ENCODE measurements around the gene FPR2.
"Not testable (repeated sequence)": the region's sequence is repeated elsewhere in the genome, so short reads cannot be mapped to it uniquely, and the experiment has no call there.

The FPR2 gene

DNA sequence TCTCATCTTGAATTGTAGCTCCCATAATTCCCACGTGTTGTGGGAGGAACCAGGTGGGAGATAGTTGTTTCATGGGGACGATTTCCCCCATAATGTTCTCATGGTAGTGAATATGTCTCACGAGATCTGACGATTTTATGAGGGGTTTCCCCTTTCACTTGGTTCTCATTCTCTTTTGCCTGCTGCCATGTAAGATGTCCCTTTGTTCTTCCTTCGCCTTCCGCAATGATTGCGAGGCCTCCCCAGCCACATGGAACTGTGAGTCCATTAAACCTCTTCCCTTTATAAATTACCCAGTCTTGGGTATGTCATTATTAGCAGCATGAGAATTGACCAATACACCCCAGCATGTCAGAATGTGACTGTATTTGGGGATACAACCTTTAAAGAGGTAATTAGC, 5.4 kb upstream of the FPR2 start:
- Mint-ChIP-seq H3K27ac (no peak overlapping the region), H3K27me3 (peaks cover 19% of the 10 kb centered on the region), H3K9me3 (peaks cover 4 to 7% of the 10 kb centered on the region in 2 donors), H3K4me3 (no peak overlapping the region), H3K4me1 (no peaks in the 10 kb centered on the region)
- ATAC-seq = no peak
- DNase-seq = no peak

DNA sequence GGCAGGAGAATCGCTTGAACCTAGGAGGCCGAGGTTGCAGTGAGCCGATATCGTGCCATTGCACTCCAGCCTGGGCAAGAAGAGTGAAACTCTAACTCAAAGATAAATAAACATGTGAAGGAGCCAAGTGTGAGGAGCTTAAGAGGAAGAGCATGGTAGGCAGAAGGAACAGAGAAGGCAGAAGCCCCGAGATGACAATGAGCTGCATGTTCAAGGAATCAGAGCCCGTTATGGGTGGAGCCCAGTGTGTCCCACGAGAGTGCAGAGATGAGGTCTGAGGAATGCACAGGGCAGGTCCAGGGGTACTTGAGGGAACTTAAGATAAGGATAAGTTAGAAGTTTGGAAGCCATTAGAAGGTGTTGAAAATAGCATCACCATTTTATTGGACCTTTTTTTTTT, 716 bp downstream of the FPR2 start:
- DNase-seq = no peak
- ATAC-seq = no peak

DNA sequence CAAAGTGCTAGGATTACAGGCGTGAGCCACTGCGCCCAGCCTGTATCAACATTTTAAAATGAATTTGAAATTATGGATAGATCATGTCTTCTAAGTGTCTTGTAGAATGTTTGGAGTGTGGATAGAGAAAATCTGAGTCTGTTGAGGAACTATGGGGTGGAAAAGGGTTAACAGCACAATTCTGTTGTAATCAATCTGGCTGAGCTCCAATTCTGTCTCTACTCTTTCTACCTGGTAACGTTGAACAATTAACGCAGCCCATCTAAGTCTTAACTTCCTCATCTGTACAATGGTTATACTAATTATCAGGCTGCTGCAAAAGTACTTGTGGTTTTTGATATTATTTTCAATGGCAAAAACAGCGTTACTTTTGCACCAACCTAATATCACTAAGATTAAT, 4.1 kb downstream of the FPR2 start:
- peaks cover 0 to 16% of the 10 kb centered on the region in 2 donors for H3K9me3 Mint-ChIP-seq
- H3K27me3 Mint-ChIP-seq = peaks cover 51% of the 10 kb centered on the region
- H3K27ac Mint-ChIP-seq = no peak overlapping the region
- DNase-seq (no peak), ATAC-seq (no peak)
- no peak overlapping the region for H3K4me3 Mint-ChIP-seq
- no peaks in the 10 kb centered on the region for H3K4me1 Mint-ChIP-seq

More for the DNA sequence above, 716 bp downstream of the FPR2 start:
- no peak overlapping the region for H3K4me3 Mint-ChIP-seq
- peaks cover 44% of the 10 kb centered on the region for H3K27me3 Mint-ChIP-seq
- H3K27ac Mint-ChIP-seq = peak overlapping the region in 1 of 2 donors; percentile 22
- H3K9me3 Mint-ChIP-seq = peaks cover 0 to 12% of the 10 kb centered on the region in 2 donors
- H3K4me1 Mint-ChIP-seq = no peaks in the 10 kb centered on the region

DNA sequence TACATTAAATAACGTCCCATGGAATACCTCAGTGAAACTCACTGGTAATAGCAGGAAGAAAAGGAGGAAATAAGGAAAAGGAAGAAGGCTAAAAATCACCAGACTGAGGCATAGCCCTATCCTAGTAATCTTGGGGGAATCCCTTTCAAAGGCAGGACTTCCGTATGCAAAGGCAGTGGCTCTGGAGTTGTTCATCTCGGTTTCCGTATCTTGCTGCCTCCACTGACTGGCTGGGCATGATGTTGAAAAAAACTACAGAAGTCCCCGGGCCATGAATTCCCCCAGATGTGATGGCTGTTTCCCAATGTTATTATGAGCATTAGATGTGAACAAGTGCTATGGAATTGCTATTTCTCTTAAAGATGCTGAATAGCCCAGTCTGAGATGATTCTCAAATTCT, 5.5 kb downstream of the FPR2 start:
- DNase-seq (no peak), ATAC-seq (no peak)
- peaks cover 54% of the 10 kb centered on the region for H3K27me3 Mint-ChIP-seq
- H3K9me3 Mint-ChIP-seq = peaks cover 0 to 16% of the 10 kb centered on the region in 2 donors
- no peaks in the 10 kb centered on the region for H3K4me1 Mint-ChIP-seq
- H3K27ac Mint-ChIP-seq = no peak overlapping the region
- H3K4me3 Mint-ChIP-seq = no peak overlapping the region

DNA sequence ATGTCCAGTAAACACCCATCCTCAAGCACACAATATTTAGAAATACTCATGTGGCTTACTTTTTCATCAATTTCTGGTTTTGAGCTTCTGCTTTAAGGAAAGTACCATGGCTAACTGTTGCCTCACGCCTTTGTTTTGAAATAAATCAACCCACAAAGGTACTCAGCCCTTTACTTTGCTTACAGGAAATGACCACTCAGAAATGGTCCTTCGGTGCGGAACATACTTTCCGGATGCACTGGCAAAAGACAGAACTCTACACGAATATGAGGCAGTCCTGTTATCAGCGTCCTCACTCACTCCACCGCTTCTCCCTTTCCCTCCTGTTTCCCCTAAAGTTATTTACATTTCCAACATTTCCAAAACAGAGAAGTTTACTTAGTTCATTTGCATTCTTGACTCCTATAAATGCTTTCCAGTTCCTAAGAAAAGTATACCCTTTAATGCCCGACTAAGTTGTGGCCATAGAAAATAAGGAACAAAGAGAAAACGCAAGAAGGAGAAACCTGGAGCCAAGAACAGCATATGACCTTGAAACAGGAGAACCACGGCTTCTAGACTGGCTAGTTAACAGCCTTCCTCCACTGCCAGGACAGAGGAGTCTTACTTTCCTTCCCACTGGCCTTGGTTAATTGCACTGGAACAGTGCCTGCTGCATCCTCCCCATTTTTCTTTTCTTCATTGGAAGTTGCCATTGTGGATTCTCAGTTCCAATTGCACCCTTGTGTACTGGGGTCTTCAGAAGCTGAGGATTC, 10.6 kb downstream of the FPR2 start:
- Mint-ChIP-seq H3K27ac (no peak overlapping the region), H3K4me3 (no peak overlapping the region), H3K9me3 (peaks cover 7 to 16% of the 10 kb centered on the region in 2 donors), H3K27me3 (peaks cover 60% of the 10 kb centered on the region), H3K4me1 (no peaks in the 10 kb centered on the region)
- no peak for DNase-seq
- ATAC-seq = no peak

DNA sequence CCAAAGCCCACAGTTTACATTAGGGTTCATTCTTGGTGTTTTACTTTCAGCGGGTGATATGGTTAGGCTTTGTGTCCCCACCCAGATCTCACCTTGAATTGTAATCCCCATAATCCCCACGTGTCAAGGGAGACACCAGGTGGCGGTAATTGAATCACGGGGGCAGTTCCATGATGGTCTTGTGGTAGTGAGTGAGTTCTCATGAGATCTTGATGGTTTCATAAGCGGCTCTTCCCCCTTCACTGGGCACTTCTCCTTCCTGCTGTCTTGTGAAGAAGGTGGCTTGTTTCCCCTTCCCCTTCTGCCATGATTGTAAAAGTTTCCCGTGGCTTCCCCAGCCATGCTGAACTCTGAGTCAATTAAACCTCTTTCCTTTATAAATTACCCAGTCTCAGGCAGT, 12.0 kb downstream of the FPR2 start:
- Mint-ChIP-seq H3K9me3 (peaks cover 7 to 16% of the 10 kb centered on the region in 2 donors), H3K27me3 (peaks cover 74% of the 10 kb centered on the region), H3K4me1 (no peaks in the 10 kb centered on the region), H3K4me3 (no peak overlapping the region), H3K27ac (no peak overlapping the region)
- DNase-seq (no peak), ATAC-seq (no peak)

DNA sequence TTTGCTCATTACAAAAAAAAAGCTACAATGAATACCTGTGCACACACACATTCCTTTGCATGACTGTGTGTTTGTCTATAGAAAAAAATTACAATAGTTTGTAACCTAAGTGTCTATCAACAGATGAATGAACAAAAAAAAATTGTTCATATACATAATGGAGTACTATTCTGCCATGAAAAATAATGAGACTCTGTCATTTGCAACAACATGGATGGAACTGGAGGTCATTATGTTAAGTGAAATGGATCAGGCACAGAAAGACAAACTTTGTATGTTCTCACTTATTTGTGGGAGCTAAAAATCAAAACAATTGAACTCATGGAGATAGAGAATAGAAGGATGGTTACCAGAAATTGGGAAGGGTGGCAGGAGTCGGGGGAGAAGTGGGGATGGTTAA, 15.6 kb downstream of the FPR2 start:
- not testable (repeated sequence) for ATAC-seq, H3K27ac Mint-ChIP-seq, DNase-seq, H3K4me3 Mint-ChIP-seq, H3K4me1 Mint-ChIP-seq, H3K9me3 Mint-ChIP-seq
- H3K27me3 Mint-ChIP-seq = peaks cover 84% of the 10 kb centered on the region

- DNase-seq (peak; percentile 31 to 37), ATAC-seq (peak; percentile 33)
- no peak overlapping the region for H3K4me3 Mint-ChIP-seq
- peaks cover 5 to 6% of the 10 kb centered on the region in 2 donors for H3K9me3 Mint-ChIP-seq
- no peak overlapping the region for H3K27ac Mint-ChIP-seq
- H3K27me3 Mint-ChIP-seq = peaks cover 83% of the 10 kb centered on the region
- no peaks in the 10 kb centered on the region for H3K4me1 Mint-ChIP-seq
Observed at GRCh38 chr19:51777570-51778462, 16.8 kb downstream of the FPR2 start.

DNA sequence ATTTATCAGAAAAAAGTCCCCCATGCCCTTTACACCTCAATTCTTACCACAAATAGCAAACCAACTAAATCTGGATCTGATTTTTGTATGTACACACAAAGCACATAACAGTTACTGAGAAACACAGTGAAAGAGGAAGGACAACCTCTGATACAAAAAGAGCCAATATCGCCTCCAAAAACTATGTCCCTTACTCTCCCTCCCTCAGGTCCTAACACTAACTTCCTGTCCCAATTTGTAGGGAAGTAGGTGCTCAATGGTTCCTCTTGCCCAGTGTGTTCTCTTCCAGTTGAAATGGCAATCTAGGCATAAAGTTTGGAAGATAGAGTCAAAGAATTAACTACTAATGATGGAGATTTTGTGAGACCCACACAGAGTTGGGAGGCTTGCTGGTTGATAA, 18.2 kb downstream of the FPR2 start:
- Mint-ChIP-seq H3K4me1 (no peaks in the 10 kb centered on the region), H3K9me3 (no peaks in the 10 kb centered on the region), H3K27ac (no peak overlapping the region), H3K27me3 (peaks cover 73% of the 10 kb centered on the region), H3K4me3 (no peak overlapping the region)
- ATAC-seq = no peak
- no peak for DNase-seq

- Mint-ChIP-seq H3K27me3 (peaks cover 68% of the 10 kb centered on the region), H3K4me3 (no peak overlapping the region), H3K9me3 (no peaks in the 10 kb centered on the region), H3K27ac (no peak overlapping the region), H3K4me1 (no peaks in the 10 kb centered on the region)
- no peak for DNase-seq
- ATAC-seq = no peak
Observed at GRCh38 chr19:51779703-51780102, 18.7 kb downstream of the FPR2 start.

GRCh38 chr19:51780270-51780669, 19.3 kb downstream of the FPR2 start:
- no peak for ATAC-seq
- no peak overlapping the region for H3K27ac Mint-ChIP-seq
- H3K4me1 Mint-ChIP-seq = no peaks in the 10 kb centered on the region
- no peaks in the 10 kb centered on the region for H3K9me3 Mint-ChIP-seq
- DNase-seq = no peak
- H3K27me3 Mint-ChIP-seq = peaks cover 62% of the 10 kb centered on the region
- no peak overlapping the region for H3K4me3 Mint-ChIP-seq

DNA sequence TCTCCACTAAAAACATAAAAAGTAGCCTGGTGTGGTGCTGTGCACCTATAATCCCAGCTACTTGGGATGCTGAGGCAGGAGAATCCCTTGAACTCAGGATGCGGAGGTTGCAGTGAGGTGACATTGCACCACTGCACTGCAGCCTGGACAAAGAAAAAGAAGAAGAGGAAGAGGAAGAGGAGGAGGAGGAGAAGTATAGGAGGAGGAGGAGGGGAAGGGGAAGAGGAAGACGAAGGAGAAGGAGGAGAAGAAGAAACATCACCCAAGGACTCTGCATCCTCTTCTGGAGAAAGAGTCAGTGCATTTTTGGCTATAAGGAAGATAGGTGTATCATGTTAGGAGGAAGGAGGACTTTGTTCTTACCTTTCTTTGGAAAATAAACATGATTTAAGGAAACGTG, 21.0 kb downstream of the FPR2 start:
- H3K27me3 Mint-ChIP-seq = peaks cover 45% of the 10 kb centered on the region
- ATAC-seq (no peak), DNase-seq (no peak)
- no peak overlapping the region for H3K27ac Mint-ChIP-seq
- no peaks in the 10 kb centered on the region for H3K4me1 Mint-ChIP-seq
- no peaks in the 10 kb centered on the region for H3K9me3 Mint-ChIP-seq
- H3K4me3 Mint-ChIP-seq = no peak overlapping the region

GRCh38 chr19:51783372-51783771, 22.4 kb downstream of the FPR2 start:
- no peak for DNase-seq
- Mint-ChIP-seq H3K27ac (no peak overlapping the region), H3K27me3 (peaks cover 31% of the 10 kb centered on the region), H3K4me1 (no peaks in the 10 kb centered on the region), H3K4me3 (no peak overlapping the region), H3K9me3 (peaks cover 5 to 7% of the 10 kb centered on the region in 2 donors)
- no peak for ATAC-seq

GRCh38 chr19:51784109-51784785, 23.3 kb downstream of the FPR2 start:
- Mint-ChIP-seq H3K27me3 (peaks cover 26% of the 10 kb centered on the region), H3K9me3 (peaks cover 5 to 13% of the 10 kb centered on the region in 2 donors), H3K4me1 (no peaks in the 10 kb centered on the region), H3K27ac (no peak overlapping the region), H3K4me3 (no peak overlapping the region)
- ATAC-seq = no peak
- DNase-seq = no peak

GRCh38 chr19:51784922-51785690, 24.1 kb downstream of the FPR2 start:
- peak; percentile 49 to 75 for DNase-seq
- peak; percentile 97 for ATAC-seq
- Mint-ChIP-seq H3K4me1 (no peaks in the 10 kb centered on the region), H3K4me3 (no peak overlapping the region), H3K27me3 (peaks cover 21% of the 10 kb centered on the region), H3K27ac (no peak overlapping the region), H3K9me3 (peaks cover 5 to 13% of the 10 kb centered on the region in 2 donors)

Measured in stimulated activated naive CD8-positive, alpha-beta T cell treated with anti-CD3 and anti-CD28 coated beads, Interleukin-15, amount 100 ng/mL, for 72 hours (primary cell).